ENCODE measurements around the gene SQSTM1.

DNA sequence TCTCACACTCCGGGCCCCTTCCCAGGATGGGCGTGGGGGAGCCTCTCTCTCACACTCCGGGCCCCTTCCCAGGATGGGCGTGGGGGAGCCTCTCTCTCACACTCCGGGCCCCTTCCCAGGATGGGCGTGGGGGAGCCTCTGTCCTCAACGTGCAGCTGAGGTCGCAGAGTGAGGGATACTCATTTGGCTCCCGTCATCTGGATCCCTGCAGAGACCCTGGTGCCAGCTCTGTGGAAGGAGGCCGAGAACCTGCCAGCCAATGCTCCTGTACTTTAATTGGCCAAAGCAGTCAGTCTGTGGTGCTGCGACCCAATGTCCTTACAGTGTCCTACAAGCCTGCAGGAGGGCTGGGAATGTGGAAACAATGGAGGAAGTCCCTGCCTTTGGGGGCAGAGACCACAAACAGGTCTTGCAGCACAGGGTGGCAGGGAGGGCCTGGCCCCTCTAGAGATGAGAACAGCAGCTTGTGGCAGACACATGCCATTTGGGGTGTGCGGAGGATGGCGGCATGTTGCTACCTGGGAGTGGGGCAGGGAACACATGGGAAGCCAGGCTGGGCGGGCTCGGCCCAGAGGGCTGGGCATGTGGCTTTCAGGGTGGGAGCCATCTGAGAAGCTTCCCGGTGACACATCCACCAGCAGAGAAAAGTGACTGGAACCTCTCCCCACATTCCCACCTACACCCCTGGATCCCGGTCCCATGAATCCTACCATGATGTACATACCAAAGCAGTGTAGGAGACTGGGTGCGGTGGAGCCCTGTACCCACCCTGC is 51.5 kb downstream of the SQSTM1 start:
- no peak for TF ChIP-seq POLR2A (IDR thresholded peaks at IDR 0.05)
- TF ChIP-seq, protein P1, sequence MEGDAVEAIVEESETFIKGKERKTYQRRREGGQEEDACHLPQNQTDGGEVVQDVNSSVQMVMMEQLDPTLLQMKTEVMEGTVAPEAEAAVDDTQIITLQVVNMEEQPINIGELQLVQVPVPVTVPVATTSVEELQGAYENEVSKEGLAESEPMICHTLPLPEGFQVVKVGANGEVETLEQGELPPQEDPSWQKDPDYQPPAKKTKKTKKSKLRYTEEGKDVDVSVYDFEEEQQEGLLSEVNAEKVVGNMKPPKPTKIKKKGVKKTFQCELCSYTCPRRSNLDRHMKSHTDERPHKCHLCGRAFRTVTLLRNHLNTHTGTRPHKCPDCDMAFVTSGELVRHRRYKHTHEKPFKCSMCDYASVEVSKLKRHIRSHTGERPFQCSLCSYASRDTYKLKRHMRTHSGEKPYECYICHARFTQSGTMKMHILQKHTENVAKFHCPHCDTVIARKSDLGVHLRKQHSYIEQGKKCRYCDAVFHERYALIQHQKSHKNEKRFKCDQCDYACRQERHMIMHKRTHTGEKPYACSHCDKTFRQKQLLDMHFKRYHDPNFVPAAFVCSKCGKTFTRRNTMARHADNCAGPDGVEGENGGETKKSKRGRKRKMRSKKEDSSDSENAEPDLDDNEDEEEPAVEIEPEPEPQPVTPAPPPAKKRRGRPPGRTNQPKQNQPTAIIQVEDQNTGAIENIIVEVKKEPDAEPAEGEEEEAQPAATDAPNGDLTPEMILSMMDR (IDR thresholded peaks at IDR 0.05): no peak
